Measurements from ENCODE around the gene MAP3K7. TPM values are rescaled to one million over a fixed set of nuclear protein-coding genes. Genes with fewer than 3 reads are reported as not detected.

Gene MAP3K7
- total and polyA plus RNA-seq, 2 experiments from 2014 or later, result 32.9 to 36.9 TPM

- H3K9ac ChIP-seq, result no peak overlapping the region
- no peak overlapping the region for H3K4me3 ChIP-seq
- 43 to 52% methylated on average over 4 of the region's 4 CpGs for WGBS, 2 experiments (ENCODE audit: low coverage in 1 of 2, low lambda C conversion rate in 2 of 2, missing lambda C conversion rate in 2 of 2)
- no peaks in the 10 kb centered on the region for H3K79me2 ChIP-seq (ENCODE audit: insufficient read depth)
- in situ Hi-C loops (cut with MboI), result no loop called here
- H3F3A ChIP-seq (ENCODE audit: insufficient read depth), result no peaks in the 10 kb centered on the region
- no peak for TF ChIP-seq EZH2phosphoT487 (IDR thresholded peaks at IDR 0.05; ENCODE audit: insufficient read depth, low read depth)
- no peak for TF ChIP-seq EZH2 (IDR thresholded peaks at IDR 0.05; ENCODE audit: insufficient read depth, poor library complexity, severe bottlenecking)
- DNase-seq, result no peak
- H2AFZ ChIP-seq, result no peak overlapping the region
- H3K36me3 ChIP-seq (ENCODE audit: low read depth), result no peaks in the 10 kb centered on the region
- no peak overlapping the region for H3K4me2 ChIP-seq (ENCODE audit: unreplicated experiment)
- H3K27me3 ChIP-seq (replicated peaks; ENCODE audit: insufficient read depth), result peaks cover 9% of the 10 kb centered on the region
- H3K4me1 ChIP-seq (ENCODE audit: insufficient read depth), result no peaks in the 10 kb centered on the region
- H3K27ac ChIP-seq, result no peak overlapping the region
- no peaks in the 10 kb centered on the region for H4K20me1 ChIP-seq (ENCODE audit: insufficient read depth)
- H3K9me3 ChIP-seq (ENCODE audit: low read depth), result no peaks in the 10 kb centered on the region
- H3K9me2 ChIP-seq (ENCODE audit: insufficient read depth), result no peaks in the 10 kb centered on the region
Observed at GRCh38 chr6:90490030-90490716, 96.7 kb downstream of the MAP3K7 start.

GRCh38 chr6:90488816-90489215 lies 98.1 kb downstream of the MAP3K7 start:
- no peaks in the 10 kb centered on the region for H3F3A ChIP-seq (ENCODE audit: insufficient read depth)
- H3K27me3 ChIP-seq (replicated peaks; ENCODE audit: insufficient read depth), result peaks cover 9% of the 10 kb centered on the region
- no peak overlapping the region for H2AFZ ChIP-seq
- in situ Hi-C loops (cut with MboI), result loop anchor here (10.0 kb wide), 1 partner anchor 554 kb away; no protein-coding TSS in a partner anchor
- H4K20me1 ChIP-seq (ENCODE audit: insufficient read depth), result no peaks in the 10 kb centered on the region
- H3K9ac ChIP-seq, result no peak overlapping the region
- no peak overlapping the region for H3K4me3 ChIP-seq
- H3K79me2 ChIP-seq (ENCODE audit: insufficient read depth), result no peaks in the 10 kb centered on the region
- H3K4me1 ChIP-seq (ENCODE audit: insufficient read depth), result no peaks in the 10 kb centered on the region
- no peak for DNase-seq
- no peak for TF ChIP-seq EZH2 (IDR thresholded peaks at IDR 0.05; ENCODE audit: insufficient read depth, poor library complexity, severe bottlenecking)
- TF ChIP-seq EZH2phosphoT487 (IDR thresholded peaks at IDR 0.05; ENCODE audit: insufficient read depth, low read depth), result no peak
- H3K4me2 ChIP-seq (ENCODE audit: unreplicated experiment), result no peak overlapping the region
- no peaks in the 10 kb centered on the region for H3K9me2 ChIP-seq (ENCODE audit: insufficient read depth)
- H3K9me3 ChIP-seq (ENCODE audit: low read depth), result no peaks in the 10 kb centered on the region
- no peak overlapping the region for H3K27ac ChIP-seq
- no peaks in the 10 kb centered on the region for H3K36me3 ChIP-seq (ENCODE audit: low read depth)

- Histone ChIP-seq H3K4me1 (ENCODE audit: insufficient read depth) (no peaks in the 10 kb centered on the region), H4K20me1 (ENCODE audit: insufficient read depth) (no peaks in the 10 kb centered on the region), H2AFZ (no peak overlapping the region), H3K4me2 (ENCODE audit: unreplicated experiment) (no peak overlapping the region), H3K36me3 (ENCODE audit: low read depth) (no peaks in the 10 kb centered on the region), H3K27ac (no peak overlapping the region), H3K9me2 (ENCODE audit: insufficient read depth) (no peaks in the 10 kb centered on the region), H3K9me3 (ENCODE audit: low read depth) (no peaks in the 10 kb centered on the region), H3K79me2 (ENCODE audit: insufficient read depth) (no peaks in the 10 kb centered on the region), H3K4me3 (no peak overlapping the region), H3K27me3 (replicated peaks; ENCODE audit: insufficient read depth) (peaks cover 9% of the 10 kb centered on the region), H3K9ac (no peak overlapping the region), H3F3A (ENCODE audit: insufficient read depth) (no peaks in the 10 kb centered on the region)
- 71 to 77% methylated on average over 4 of the region's 4 CpGs for WGBS, 2 experiments (ENCODE audit: low coverage in 1 of 2, low lambda C conversion rate in 2 of 2, missing lambda C conversion rate in 2 of 2)
- in situ Hi-C loops (cut with MboI), result loop anchor here (10.0 kb wide), 1 partner anchor 551 kb away; no protein-coding TSS in a partner anchor
- DNase-seq, result no peak
- TF ChIP-seq EZH2phosphoT487 (IDR thresholded peaks at IDR 0.05; ENCODE audit: insufficient read depth, low read depth) (no peak), EZH2 (IDR thresholded peaks at IDR 0.05; ENCODE audit: insufficient read depth, poor library complexity, severe bottlenecking) (no peak)
Observed at GRCh38 chr6:90485635-90486277, 101.1 kb downstream of the MAP3K7 start.

- DNase-seq, result no peak
- H4K20me1 ChIP-seq (ENCODE audit: insufficient read depth), result no peaks in the 10 kb centered on the region
- peaks cover 6% of the 10 kb centered on the region for H3K27me3 ChIP-seq (replicated peaks; ENCODE audit: insufficient read depth)
- no peak overlapping the region for H2AFZ ChIP-seq
- H3F3A ChIP-seq (ENCODE audit: insufficient read depth), result no peaks in the 10 kb centered on the region
- TF ChIP-seq EZH2 (IDR thresholded peaks at IDR 0.05; ENCODE audit: insufficient read depth, poor library complexity, severe bottlenecking) (no peak), EZH2phosphoT487 (IDR thresholded peaks at IDR 0.05; ENCODE audit: insufficient read depth, low read depth) (no peak)
- H3K4me1 ChIP-seq (ENCODE audit: insufficient read depth), result no peaks in the 10 kb centered on the region
- no peaks in the 10 kb centered on the region for H3K36me3 ChIP-seq (ENCODE audit: low read depth)
- no peak overlapping the region for H3K9ac ChIP-seq
- H3K9me2 ChIP-seq (ENCODE audit: insufficient read depth), result no peaks in the 10 kb centered on the region
- H3K4me2 ChIP-seq (ENCODE audit: unreplicated experiment), result no peak overlapping the region
- no peak overlapping the region for H3K27ac ChIP-seq
- no peak overlapping the region for H3K4me3 ChIP-seq
- in situ Hi-C loops (cut with MboI), result loop anchor here (10.0 kb wide), 1 partner anchor 550 kb away; no protein-coding TSS in a partner anchor
- WGBS, 2 experiments (ENCODE audit: low coverage in 1 of 2, low lambda C conversion rate in 2 of 2, missing lambda C conversion rate in 2 of 2), result 52 to 53% methylated on average over 5 of the region's 5 CpGs
- no peaks in the 10 kb centered on the region for H3K9me3 ChIP-seq (ENCODE audit: low read depth)
- no peaks in the 10 kb centered on the region for H3K79me2 ChIP-seq (ENCODE audit: insufficient read depth)
Observed at GRCh38 chr6:90484903-90485302, 102.0 kb downstream of the MAP3K7 start.
